ENCODE results near the gene DLG5.

DNA sequence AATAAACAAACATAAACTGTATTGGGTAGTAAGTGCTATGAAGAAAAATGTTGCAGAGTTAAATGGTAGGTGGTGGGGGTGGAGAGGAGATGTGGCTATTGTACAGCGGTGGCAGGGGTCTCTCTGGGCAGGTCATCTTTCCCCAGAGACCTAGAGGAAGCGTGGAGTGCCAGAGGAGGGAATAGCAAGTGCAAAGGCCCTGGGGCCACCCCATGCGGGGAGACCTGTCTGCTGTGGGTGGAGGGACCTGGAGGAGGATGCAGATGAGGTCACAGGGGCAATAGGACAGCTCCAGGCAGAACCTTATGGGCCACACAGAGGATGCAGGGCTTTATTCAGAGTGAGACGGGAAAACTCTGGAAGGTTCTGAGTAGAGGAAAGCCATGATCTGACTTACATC lies 47.5 kb downstream of the DLG5 start:
- TF ChIP-seq, protein P1, sequence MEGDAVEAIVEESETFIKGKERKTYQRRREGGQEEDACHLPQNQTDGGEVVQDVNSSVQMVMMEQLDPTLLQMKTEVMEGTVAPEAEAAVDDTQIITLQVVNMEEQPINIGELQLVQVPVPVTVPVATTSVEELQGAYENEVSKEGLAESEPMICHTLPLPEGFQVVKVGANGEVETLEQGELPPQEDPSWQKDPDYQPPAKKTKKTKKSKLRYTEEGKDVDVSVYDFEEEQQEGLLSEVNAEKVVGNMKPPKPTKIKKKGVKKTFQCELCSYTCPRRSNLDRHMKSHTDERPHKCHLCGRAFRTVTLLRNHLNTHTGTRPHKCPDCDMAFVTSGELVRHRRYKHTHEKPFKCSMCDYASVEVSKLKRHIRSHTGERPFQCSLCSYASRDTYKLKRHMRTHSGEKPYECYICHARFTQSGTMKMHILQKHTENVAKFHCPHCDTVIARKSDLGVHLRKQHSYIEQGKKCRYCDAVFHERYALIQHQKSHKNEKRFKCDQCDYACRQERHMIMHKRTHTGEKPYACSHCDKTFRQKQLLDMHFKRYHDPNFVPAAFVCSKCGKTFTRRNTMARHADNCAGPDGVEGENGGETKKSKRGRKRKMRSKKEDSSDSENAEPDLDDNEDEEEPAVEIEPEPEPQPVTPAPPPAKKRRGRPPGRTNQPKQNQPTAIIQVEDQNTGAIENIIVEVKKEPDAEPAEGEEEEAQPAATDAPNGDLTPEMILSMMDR (conservative IDR thresholded peaks at IDR 0.05), result no peak
- TF ChIP-seq EZH2 (IDR thresholded peaks at IDR 0.05; ENCODE audit: low read depth), result no peak

Measured in PC-9 (cell line).